ENCODE data around the gene RNF121.

The RNF121 gene

GRCh38 chr11:71977090-71977489 lies 48.2 kb downstream of the RNF121 start:
- in situ Hi-C loops (cut with HindIII; ENCODE audit: low pct_ligation_motif_present, low sequenced_read_pairs): no loop called here
- no peak for DNase-seq
- no peak for TF ChIP-seq CTCF (IDR thresholded peaks at IDR 0.05; ENCODE audit: low read depth, low read length, missing control alignments)
- Histone ChIP-seq H3K27me3 (replicated peaks) (no peaks in the 10 kb centered on the region), H3K27ac (no peak overlapping the region), H3K36me3 (replicated peaks) (no peaks in the 10 kb centered on the region), H3K4me3 (ENCODE audit: low read depth, low read length) (no peak overlapping the region)

GRCh38 chr11:71977743-71978418 lies 49.0 kb downstream of the RNF121 start:
- Histone ChIP-seq H3K27ac (no peak overlapping the region), H3K4me3 (ENCODE audit: low read depth, low read length) (no peak overlapping the region), H3K36me3 (replicated peaks) (no peaks in the 10 kb centered on the region), H3K27me3 (replicated peaks) (no peaks in the 10 kb centered on the region)
- in situ Hi-C loops (cut with HindIII; ENCODE audit: low pct_ligation_motif_present, low sequenced_read_pairs): no loop called here
- peak; percentile 72 for TF ChIP-seq CTCF (IDR thresholded peaks at IDR 0.05; ENCODE audit: low read depth, low read length, missing control alignments)
- DNase-seq: peak; percentile 49

- no peak overlapping the region for H3K4me3 ChIP-seq (ENCODE audit: low read depth, low read length)
- DNase-seq: no peak
- in situ Hi-C loops (cut with HindIII; ENCODE audit: low pct_ligation_motif_present, low sequenced_read_pairs): no loop called here
- H3K36me3 ChIP-seq (replicated peaks): peaks cover 9% of the 10 kb centered on the region
- H3K27me3 ChIP-seq (replicated peaks): no peaks in the 10 kb centered on the region
- no peak for TF ChIP-seq CTCF (IDR thresholded peaks at IDR 0.05; ENCODE audit: low read depth, low read length, missing control alignments)
- no peak overlapping the region for H3K27ac ChIP-seq
Observed at GRCh38 chr11:71979094-71979493, 50.2 kb downstream of the RNF121 start.

- no peak for DNase-seq
- TF ChIP-seq CTCF (IDR thresholded peaks at IDR 0.05; ENCODE audit: low read depth, low read length, missing control alignments): no peak
- Histone ChIP-seq H3K4me3 (ENCODE audit: low read depth, low read length) (no peak overlapping the region), H3K27me3 (replicated peaks) (no peaks in the 10 kb centered on the region), H3K36me3 (replicated peaks) (peaks cover 9% of the 10 kb centered on the region), H3K27ac (no peak overlapping the region)
- in situ Hi-C loops (cut with HindIII; ENCODE audit: low pct_ligation_motif_present, low sequenced_read_pairs): no loop called here
Observed at GRCh38 chr11:71979602-71980001, 50.8 kb downstream of the RNF121 start.

- no peak overlapping the region for H3K4me3 ChIP-seq (ENCODE audit: low read depth, low read length)
- H3K36me3 ChIP-seq (replicated peaks): peaks cover 26% of the 10 kb centered on the region
- in situ Hi-C loops (cut with HindIII; ENCODE audit: low pct_ligation_motif_present, low sequenced_read_pairs): no loop called here
- no peak for DNase-seq
- no peaks in the 10 kb centered on the region for H3K27me3 ChIP-seq (replicated peaks)
- no peak for TF ChIP-seq CTCF (IDR thresholded peaks at IDR 0.05; ENCODE audit: low read depth, low read length, missing control alignments)
- no peak overlapping the region for H3K27ac ChIP-seq
Observed at GRCh38 chr11:71986131-71986530, 57.3 kb downstream of the RNF121 start.

GRCh38 chr11:71987521-71987920 lies 58.7 kb downstream of the RNF121 start:
- in situ Hi-C loops (cut with HindIII; ENCODE audit: low pct_ligation_motif_present, low sequenced_read_pairs): no loop called here
- Histone ChIP-seq H3K27me3 (replicated peaks) (no peaks in the 10 kb centered on the region), H3K27ac (no peak overlapping the region), H3K4me3 (ENCODE audit: low read depth, low read length) (no peak overlapping the region), H3K36me3 (replicated peaks) (peaks cover 26% of the 10 kb centered on the region)
- TF ChIP-seq CTCF (IDR thresholded peaks at IDR 0.05; ENCODE audit: low read depth, low read length, missing control alignments): no peak
- DNase-seq: no peak
